ENCODE data around the gene SNU13.

SNU13 gene

DNA sequence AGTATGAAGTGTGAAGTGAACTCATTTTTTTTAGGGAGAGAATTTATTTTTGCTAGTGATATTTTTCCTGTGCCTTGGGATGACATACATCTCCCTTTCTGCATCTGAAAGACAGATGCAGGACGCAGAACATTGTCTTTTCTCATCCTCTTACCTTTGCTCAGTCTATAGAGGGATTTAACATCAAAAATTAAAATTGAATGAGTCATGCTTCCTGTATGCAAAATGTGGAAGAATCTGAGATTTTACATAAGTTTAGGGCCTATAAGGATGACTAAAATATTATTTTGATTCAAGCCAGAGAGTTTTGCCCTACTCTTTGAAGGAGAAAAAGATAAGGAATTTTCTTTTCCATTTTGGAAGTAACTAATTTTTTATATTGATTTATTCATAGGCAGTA, 40.2 kb downstream of the SNU13 start:
- H3K27ac ChIP-seq, result no peak overlapping the region
- H3K9me3 ChIP-seq (ENCODE audit: control insufficient read depth, low read length), result no peaks in the 10 kb centered on the region
- no peak overlapping the region for H3K9ac ChIP-seq
- no peak overlapping the region for H3K4me2 ChIP-seq (ENCODE audit: low read length)
- no peak overlapping the region for H3K4me3 ChIP-seq (ENCODE audit: low read depth, low read length)
- H2AFZ ChIP-seq, result no peak overlapping the region
- H3K27me3 ChIP-seq (ENCODE audit: control insufficient read depth, insufficient read depth, low read length), result no peaks in the 10 kb centered on the region
- H3K36me3 ChIP-seq (ENCODE audit: control insufficient read depth, insufficient read depth, low read length), result no peaks in the 10 kb centered on the region
- TF ChIP-seq CTCF (IDR thresholded peaks at IDR 0.05), result no peak
- H3K4me1 ChIP-seq, result no peaks in the 10 kb centered on the region
- peaks cover 3% of the 10 kb centered on the region for H3K79me2 ChIP-seq

DNA sequence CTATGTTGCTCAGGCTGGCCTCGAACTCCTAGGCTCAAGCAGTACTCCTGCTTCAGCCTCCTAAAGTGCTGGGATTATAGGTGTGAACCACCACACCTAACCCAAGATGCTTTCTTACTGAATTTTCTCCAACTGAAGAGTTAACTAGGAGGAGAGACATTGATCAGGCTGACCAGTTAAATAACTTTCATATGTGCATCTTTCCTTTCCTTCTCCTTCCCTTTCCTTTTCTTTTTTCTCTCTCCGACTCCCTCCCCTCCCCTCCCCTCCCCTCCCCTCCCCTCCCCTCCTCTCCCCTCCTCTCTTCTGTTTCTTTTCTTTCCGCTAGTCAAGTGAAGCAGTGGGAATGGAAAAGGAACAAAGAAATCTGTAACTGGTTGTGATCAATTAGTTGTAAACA, 40.9 kb downstream of the SNU13 start:
- TF ChIP-seq CTCF (IDR thresholded peaks at IDR 0.05), result no peak
- no peak overlapping the region for H2AFZ ChIP-seq
- no peaks in the 10 kb centered on the region for H3K4me1 ChIP-seq
- H3K27ac ChIP-seq, result no peak overlapping the region
- H3K4me3 ChIP-seq (ENCODE audit: low read depth, low read length), result no peak overlapping the region
- H3K79me2 ChIP-seq, result peaks cover 5% of the 10 kb centered on the region
- H3K4me2 ChIP-seq (ENCODE audit: low read length), result no peak overlapping the region
- no peaks in the 10 kb centered on the region for H3K9me3 ChIP-seq (ENCODE audit: control insufficient read depth, low read length)
- no peak overlapping the region for H3K9ac ChIP-seq
- no peaks in the 10 kb centered on the region for H3K36me3 ChIP-seq (ENCODE audit: control insufficient read depth, insufficient read depth, low read length)
- H3K27me3 ChIP-seq (ENCODE audit: control insufficient read depth, insufficient read depth, low read length), result no peaks in the 10 kb centered on the region

GRCh38 chr22:41642331-41643110, 46.1 kb downstream of the SNU13 start:
- Histone ChIP-seq H3K27me3 (ENCODE audit: control insufficient read depth, insufficient read depth, low read length) (no peaks in the 10 kb centered on the region), H3K79me2 (peaks cover 7% of the 10 kb centered on the region), H3K36me3 (ENCODE audit: control insufficient read depth, insufficient read depth, low read length) (no peaks in the 10 kb centered on the region), H3K9me3 (ENCODE audit: control insufficient read depth, low read length) (no peaks in the 10 kb centered on the region), H3K27ac (no peak overlapping the region), H3K4me1 (no peaks in the 10 kb centered on the region), H2AFZ (no peak overlapping the region), H3K9ac (no peak overlapping the region), H3K4me2 (ENCODE audit: low read length) (no peak overlapping the region), H3K4me3 (ENCODE audit: low read depth, low read length) (no peak overlapping the region)
- no peak for TF ChIP-seq CTCF (IDR thresholded peaks at IDR 0.05)

GRCh38 chr22:41641854-41642253, 46.8 kb downstream of the SNU13 start:
- H3K4me1 ChIP-seq, result no peaks in the 10 kb centered on the region
- no peak overlapping the region for H2AFZ ChIP-seq
- peaks cover 7% of the 10 kb centered on the region for H3K79me2 ChIP-seq
- H3K4me2 ChIP-seq (ENCODE audit: low read length), result no peak overlapping the region
- no peak overlapping the region for H3K27ac ChIP-seq
- H3K27me3 ChIP-seq (ENCODE audit: control insufficient read depth, insufficient read depth, low read length), result no peaks in the 10 kb centered on the region
- H3K9ac ChIP-seq, result no peak overlapping the region
- no peaks in the 10 kb centered on the region for H3K9me3 ChIP-seq (ENCODE audit: control insufficient read depth, low read length)
- H3K36me3 ChIP-seq (ENCODE audit: control insufficient read depth, insufficient read depth, low read length), result no peaks in the 10 kb centered on the region
- H3K4me3 ChIP-seq (ENCODE audit: low read depth, low read length), result no peak overlapping the region
- no peak for TF ChIP-seq CTCF (IDR thresholded peaks at IDR 0.05)

DNA sequence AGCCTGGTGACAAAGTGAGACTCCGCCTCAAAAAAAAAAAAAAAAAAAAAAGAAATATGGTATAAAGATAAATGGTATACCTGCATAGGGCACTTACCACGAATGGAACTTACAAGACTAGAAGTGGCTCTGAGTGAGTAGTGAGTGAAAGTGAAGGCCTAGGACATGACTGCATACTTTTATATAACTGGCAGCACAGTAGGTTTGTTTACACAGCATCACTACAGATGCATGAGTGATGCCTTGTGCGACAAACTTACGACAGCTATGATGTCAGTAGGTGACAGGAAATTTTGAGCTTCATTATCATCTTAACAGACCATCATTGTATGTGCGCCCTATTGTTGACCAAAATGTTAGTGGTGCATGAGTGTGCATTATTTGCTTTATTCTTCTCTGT, 49.9 kb downstream of the SNU13 start:
- no peaks in the 10 kb centered on the region for H3K9me3 ChIP-seq (ENCODE audit: control insufficient read depth, low read length)
- H3K27ac ChIP-seq, result no peak overlapping the region
- no peak for TF ChIP-seq CTCF (IDR thresholded peaks at IDR 0.05)
- H3K27me3 ChIP-seq (ENCODE audit: control insufficient read depth, insufficient read depth, low read length), result no peaks in the 10 kb centered on the region
- no peak overlapping the region for H3K4me3 ChIP-seq (ENCODE audit: low read depth, low read length)
- H3K79me2 ChIP-seq, result peaks cover 4% of the 10 kb centered on the region
- no peaks in the 10 kb centered on the region for H3K36me3 ChIP-seq (ENCODE audit: control insufficient read depth, insufficient read depth, low read length)
- H3K9ac ChIP-seq, result no peak overlapping the region
- no peak overlapping the region for H2AFZ ChIP-seq
- no peaks in the 10 kb centered on the region for H3K4me1 ChIP-seq
- no peak overlapping the region for H3K4me2 ChIP-seq (ENCODE audit: low read length)
